KMS-11 (cell line): Measurements from ENCODE around the gene RIPK4.

ENCODE experiments used
- H2AFZ ChIP-seq: fragments of 200-600 bp; sonication (generic); 2 replicates; pipeline ENCODE4 v1.6.1; 2016; ENCODE audit warnings: antibody characterized with exemption, mixed run types, low read depth
- H3K27ac ChIP-seq: fragments of 200-600 bp; sonication (generic); 2 replicates; pipeline ENCODE4 v1.6.1; 2016; ENCODE audit warnings: mild to moderate bottlenecking, mixed run types
- H3K27me3 ChIP-seq: fragments of 200-600 bp; sonication (generic); 2 replicates; pipeline ENCODE4 v1.6.1; 2017; ENCODE audit warnings: mild to moderate bottlenecking, low read depth, mixed run types, moderate library complexity; ENCODE audit not compliant: insufficient read depth
- H3K36me3 ChIP-seq: fragments of 200-600 bp; sonication (generic); 2 replicates; pipeline ENCODE4 v1.6.1; 2017; ENCODE audit warnings: mild to moderate bottlenecking, mixed run types; ENCODE audit not compliant: insufficient read depth
- H3K4me1 ChIP-seq: fragments of 200-600 bp; sonication (generic); 2 replicates; pipeline ENCODE4 v1.6.1; 2016; ENCODE audit warnings: mild to moderate bottlenecking, low read depth, mixed run types; ENCODE audit not compliant: poor library complexity, severe bottlenecking
- H3K4me2 ChIP-seq: fragments of 200-600 bp; sonication (generic); 2 replicates; pipeline ENCODE4 v1.7.0; 2016; ENCODE audit warnings: mild to moderate bottlenecking, mixed run types
- H3K4me3 ChIP-seq: fragments of 200-600 bp; sonication (generic); IDR thresholded peaks from 2 replicates; pipeline ENCODE4 v1.6.1; 2017; ENCODE audit warnings: low read depth, low read length, mixed read lengths; ENCODE audit not compliant: insufficient read depth
- H3K79me2 ChIP-seq: fragments of 200-600 bp; sonication (generic); 2 replicates; pipeline ENCODE4 v1.6.1; 2016; ENCODE audit warnings: low read depth, mixed run types; ENCODE audit not compliant: insufficient read depth
- H3K9ac ChIP-seq: fragments of 200-600 bp; sonication (generic); 2 replicates; pipeline ENCODE4 v1.6.1; 2016; ENCODE audit warnings: mild to moderate bottlenecking, mixed run types
- H4K20me1 ChIP-seq: fragments of 200-600 bp; sonication (generic); 2 replicates; pipeline ENCODE4 v1.6.1; 2016; ENCODE audit warnings: mild to moderate bottlenecking, mixed run types; ENCODE audit not compliant: insufficient read depth
- CTCF ChIP-seq: fragments of 200-600 bp; sonication (generic); conservative IDR thresholded peaks from 2 replicates; pipeline ENCODE4 v1.6.1; 2017; ENCODE audit warnings: low read depth, mild to moderate bottlenecking, antibody characterized with exemption, low read length, moderate library complexity, mixed read lengths

The RIPK4 gene

GRCh38 chr21:41775149-41775472 is 8.3 kb upstream of the RIPK4 start:
- H3K4me2 ChIP-seq, result no peak overlapping the region
- H2AFZ ChIP-seq, result no peak overlapping the region
- no peaks in the 10 kb centered on the region for H3K4me1 ChIP-seq
- no peak overlapping the region for H3K4me3 ChIP-seq
- no peak for TF ChIP-seq CTCF
- H4K20me1 ChIP-seq, result no peaks in the 10 kb centered on the region
- no peaks in the 10 kb centered on the region for H3K79me2 ChIP-seq
- no peak overlapping the region for H3K9ac ChIP-seq
- H3K27ac ChIP-seq, result no peak overlapping the region
- peaks cover 11% of the 10 kb centered on the region; the same call in 1 of the 2 replicates for H3K27me3 ChIP-seq
- no peaks in the 10 kb centered on the region for H3K36me3 ChIP-seq

- H3K36me3 ChIP-seq, result no peaks in the 10 kb centered on the region
- no peaks in the 10 kb centered on the region for H4K20me1 ChIP-seq
- H3K4me3 ChIP-seq, result no peak overlapping the region
- H2AFZ ChIP-seq, result no peak overlapping the region
- no peak for TF ChIP-seq CTCF
- no peak overlapping the region for H3K27ac ChIP-seq
- peaks cover 11% of the 10 kb centered on the region; the same call in 1 of the 2 replicates for H3K27me3 ChIP-seq
- no peak overlapping the region for H3K4me2 ChIP-seq
- no peaks in the 10 kb centered on the region for H3K79me2 ChIP-seq
- H3K9ac ChIP-seq, result no peak overlapping the region
- H3K4me1 ChIP-seq, result no peaks in the 10 kb centered on the region
Observed at GRCh38 chr21:41774467-41775148, 7.8 kb upstream of the RIPK4 start.

GRCh38 chr21:41772351-41773080 is 5.7 kb upstream of the RIPK4 start:
- Histone ChIP-seq H3K79me2 (no peaks in the 10 kb centered on the region), H3K4me1 (no peaks in the 10 kb centered on the region), H3K36me3 (no peaks in the 10 kb centered on the region), H3K9ac (no peak overlapping the region), H4K20me1 (no peaks in the 10 kb centered on the region), H3K4me2 (no peak overlapping the region), H2AFZ (no peak overlapping the region), H3K4me3 (no peak overlapping the region), H3K27me3 (peaks cover 25% of the 10 kb centered on the region; the same call in 1 of the 2 replicates), H3K27ac (no peak overlapping the region)
- TF ChIP-seq CTCF, result no peak

- H3K27ac ChIP-seq, result no peak overlapping the region
Observed at GRCh38 chr21:41771625-41771945, 4.7 kb upstream of the RIPK4 start.

More at GRCh38 chr21:41771625-41771945, 4.7 kb upstream of the RIPK4 start:
- Histone ChIP-seq H3K9ac (no peak overlapping the region), H2AFZ (no peak overlapping the region), H4K20me1 (no peaks in the 10 kb centered on the region), H3K4me3 (no peak overlapping the region), H3K36me3 (no peaks in the 10 kb centered on the region), H3K27me3 (peaks cover 29% of the 10 kb centered on the region; the same call in 1 of the 2 replicates), H3K4me2 (no peak overlapping the region), H3K79me2 (no peaks in the 10 kb centered on the region), H3K4me1 (no peaks in the 10 kb centered on the region)
- TF ChIP-seq CTCF, result no peak
